HFFc6 (cell line): ENCODE data around the gene PGRMC1. TPM values are rescaled to one million over a fixed set of nuclear protein-coding genes. Genes with fewer than 3 reads are reported as not detected.
"Not testable (repeated sequence)": the region's sequence is repeated elsewhere in the genome, so short reads cannot be mapped to it uniquely, and the experiment has no call there.

ENCODE experiments used
- DNase-seq: peaks from one replicate; pipeline ENCODE4 v3.0.0-alpha.2; 2018
- H3K27ac Mint-ChIP-seq: 2 replicates; pipeline ENCODE4 v1.8.0; 2020; ENCODE audit warnings: mild to moderate bottlenecking, mixed read lengths
- H3K27me3 Mint-ChIP-seq: 2 replicates; pipeline ENCODE4 v1.8.0; 2021; ENCODE audit warnings: mild to moderate bottlenecking, moderate library complexity, mixed read lengths; ENCODE audit not compliant: insufficient read depth
- H3K36me3 Mint-ChIP-seq: 2 replicates; pipeline ENCODE4 v1.8.0; 2021; ENCODE audit warnings: low read depth, mixed read lengths
- H3K4me1 Mint-ChIP-seq: 2 replicates; pipeline ENCODE4 v1.8.0; 2020; ENCODE audit warnings: low read depth, mixed read lengths
- H3K4me3 Mint-ChIP-seq: 2 replicates; pipeline ENCODE4 v1.8.0; 2020; ENCODE audit warnings: mild to moderate bottlenecking, moderate library complexity, mixed read lengths
- H3K9me3 Mint-ChIP-seq: 2 replicates; pipeline ENCODE4 v1.8.0; 2020; ENCODE audit warnings: mild to moderate bottlenecking, mixed read lengths
- CTCF ChIP-seq: fragments of 200-600 bp; sonication (generic); IDR thresholded peaks from 2 replicates; pipeline ENCODE4 v1.5.0; 2021; ENCODE audit warnings: antibody characterized with exemption, mild to moderate bottlenecking
- total RNA-seq, 6 experiments: library from RNA; stranded (reverse); fragmentation: NEBNext Ultra II Directional; extraction: Animal tissue kit (Norgen Biotek cat#: 25700); gene quantifications; 2 replicates in 1 of 6; 3 replicates in 5 of 6; pipeline ENCODE4 v1.2.3, GENCODE V29; 2021

PGRMC1 gene
- total RNA-seq, 6 experiments from 2014 or later, result 145 to 161 (median 151) TPM

- no peak overlapping the region for H3K4me3 Mint-ChIP-seq
- H3K27me3 Mint-ChIP-seq, result peaks cover 11% of the 10 kb centered on the region; the same call in 1 of the 2 replicates
- no peak overlapping the region for H3K27ac Mint-ChIP-seq
- no peaks in the 10 kb centered on the region for H3K36me3 Mint-ChIP-seq
- no peaks in the 10 kb centered on the region for H3K4me1 Mint-ChIP-seq
- no peaks in the 10 kb centered on the region for H3K9me3 Mint-ChIP-seq
- TF ChIP-seq CTCF, result no peak
- no peak for DNase-seq
Measured at GRCh38 chrX:119272882-119273419, 36.9 kb downstream of the PGRMC1 start.

- peaks cover 5% of the 10 kb centered on the region; the same call in 1 of the 2 replicates for H3K27me3 Mint-ChIP-seq
- no peak overlapping the region for H3K27ac Mint-ChIP-seq
- no peaks in the 10 kb centered on the region for H3K9me3 Mint-ChIP-seq
- peak overlapping the region; percentile 42; the same call in 1 of the 2 replicates for H3K4me3 Mint-ChIP-seq
- no peaks in the 10 kb centered on the region for H3K4me1 Mint-ChIP-seq
- peak; percentile 31; the same call in 1 of the 2 replicates for TF ChIP-seq CTCF
- H3K36me3 Mint-ChIP-seq, result no peaks in the 10 kb centered on the region
- no peak for DNase-seq
Measured at GRCh38 chrX:119273420-119274192, 37.5 kb downstream of the PGRMC1 start.

GRCh38 chrX:119282347-119282746 is 46.3 kb downstream of the PGRMC1 start:
- H3K36me3 Mint-ChIP-seq, H3K27ac Mint-ChIP-seq, H3K27me3 Mint-ChIP-seq, H3K4me3 Mint-ChIP-seq, H3K9me3 Mint-ChIP-seq, DNase-seq, H3K4me1 Mint-ChIP-seq: not testable (repeated sequence)

GRCh38 chrX:119288890-119289393 is 52.9 kb downstream of the PGRMC1 start:
- H3K27me3 Mint-ChIP-seq, result peaks cover 5% of the 10 kb centered on the region
- no peak for DNase-seq
- no peaks in the 10 kb centered on the region for H3K9me3 Mint-ChIP-seq
- no peak overlapping the region for H3K4me3 Mint-ChIP-seq
- peaks cover 12% of the 10 kb centered on the region; the same call in 1 of the 2 replicates for H3K4me1 Mint-ChIP-seq
- H3K36me3 Mint-ChIP-seq, result no peaks in the 10 kb centered on the region
- H3K27ac Mint-ChIP-seq, result no peak overlapping the region
- peak; percentile 19; the same call in 1 of the 2 replicates for TF ChIP-seq CTCF

- Mint-ChIP-seq H3K27me3 (peaks cover 3% of the 10 kb centered on the region), H3K36me3 (no peaks in the 10 kb centered on the region), H3K4me1 (peaks cover 12% of the 10 kb centered on the region; the same call in 1 of the 2 replicates), H3K9me3 (no peaks in the 10 kb centered on the region), H3K4me3 (no peak overlapping the region), H3K27ac (no peak overlapping the region)
- TF ChIP-seq CTCF, result no peak
- no peak for DNase-seq
Measured at GRCh38 chrX:119290476-119290875, 54.4 kb downstream of the PGRMC1 start.

- peaks cover 12% of the 10 kb centered on the region; the same call in 1 of the 2 replicates for H3K4me1 Mint-ChIP-seq
- H3K4me3 Mint-ChIP-seq, DNase-seq, H3K27ac Mint-ChIP-seq, H3K36me3 Mint-ChIP-seq, H3K9me3 Mint-ChIP-seq, H3K27me3 Mint-ChIP-seq: not testable (repeated sequence)
Measured at GRCh38 chrX:119291246-119291645, 55.2 kb downstream of the PGRMC1 start.
